GM12872 (cell line): ENCODE results near the gene RSPO3.

ENCODE experiments used
- TF ChIP-seq, protein P1 (sequence below): IDR thresholded peaks from 3 replicates; pipeline ENCODE4 v1.5.1; 2011; ENCODE audit warnings: low read depth, mild to moderate bottlenecking, low read length, moderate library complexity; ENCODE audit not compliant: insufficient read depth

Gene RSPO3

DNA sequence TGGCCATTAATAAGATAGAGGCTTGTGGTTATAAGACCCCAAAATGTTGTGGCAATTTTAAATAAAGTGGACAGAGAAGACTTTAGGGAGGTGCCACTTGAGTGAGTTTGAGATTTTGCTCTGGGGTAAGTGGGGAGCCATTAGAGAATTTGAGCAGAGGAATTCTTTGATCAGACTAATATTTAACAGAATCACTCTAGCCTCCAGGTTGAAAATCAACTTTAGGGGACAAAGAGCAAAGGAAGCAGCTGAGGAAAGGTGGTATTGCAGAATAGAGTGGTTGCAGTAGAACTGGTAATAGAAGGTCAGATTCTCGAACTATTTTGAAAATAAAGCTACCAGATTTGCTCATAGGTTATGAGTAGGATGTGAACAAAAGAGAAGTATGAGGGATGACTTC is 97.5 kb downstream of the RSPO3 start:
- TF ChIP-seq, protein P1, sequence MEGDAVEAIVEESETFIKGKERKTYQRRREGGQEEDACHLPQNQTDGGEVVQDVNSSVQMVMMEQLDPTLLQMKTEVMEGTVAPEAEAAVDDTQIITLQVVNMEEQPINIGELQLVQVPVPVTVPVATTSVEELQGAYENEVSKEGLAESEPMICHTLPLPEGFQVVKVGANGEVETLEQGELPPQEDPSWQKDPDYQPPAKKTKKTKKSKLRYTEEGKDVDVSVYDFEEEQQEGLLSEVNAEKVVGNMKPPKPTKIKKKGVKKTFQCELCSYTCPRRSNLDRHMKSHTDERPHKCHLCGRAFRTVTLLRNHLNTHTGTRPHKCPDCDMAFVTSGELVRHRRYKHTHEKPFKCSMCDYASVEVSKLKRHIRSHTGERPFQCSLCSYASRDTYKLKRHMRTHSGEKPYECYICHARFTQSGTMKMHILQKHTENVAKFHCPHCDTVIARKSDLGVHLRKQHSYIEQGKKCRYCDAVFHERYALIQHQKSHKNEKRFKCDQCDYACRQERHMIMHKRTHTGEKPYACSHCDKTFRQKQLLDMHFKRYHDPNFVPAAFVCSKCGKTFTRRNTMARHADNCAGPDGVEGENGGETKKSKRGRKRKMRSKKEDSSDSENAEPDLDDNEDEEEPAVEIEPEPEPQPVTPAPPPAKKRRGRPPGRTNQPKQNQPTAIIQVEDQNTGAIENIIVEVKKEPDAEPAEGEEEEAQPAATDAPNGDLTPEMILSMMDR, result no peak

DNA sequence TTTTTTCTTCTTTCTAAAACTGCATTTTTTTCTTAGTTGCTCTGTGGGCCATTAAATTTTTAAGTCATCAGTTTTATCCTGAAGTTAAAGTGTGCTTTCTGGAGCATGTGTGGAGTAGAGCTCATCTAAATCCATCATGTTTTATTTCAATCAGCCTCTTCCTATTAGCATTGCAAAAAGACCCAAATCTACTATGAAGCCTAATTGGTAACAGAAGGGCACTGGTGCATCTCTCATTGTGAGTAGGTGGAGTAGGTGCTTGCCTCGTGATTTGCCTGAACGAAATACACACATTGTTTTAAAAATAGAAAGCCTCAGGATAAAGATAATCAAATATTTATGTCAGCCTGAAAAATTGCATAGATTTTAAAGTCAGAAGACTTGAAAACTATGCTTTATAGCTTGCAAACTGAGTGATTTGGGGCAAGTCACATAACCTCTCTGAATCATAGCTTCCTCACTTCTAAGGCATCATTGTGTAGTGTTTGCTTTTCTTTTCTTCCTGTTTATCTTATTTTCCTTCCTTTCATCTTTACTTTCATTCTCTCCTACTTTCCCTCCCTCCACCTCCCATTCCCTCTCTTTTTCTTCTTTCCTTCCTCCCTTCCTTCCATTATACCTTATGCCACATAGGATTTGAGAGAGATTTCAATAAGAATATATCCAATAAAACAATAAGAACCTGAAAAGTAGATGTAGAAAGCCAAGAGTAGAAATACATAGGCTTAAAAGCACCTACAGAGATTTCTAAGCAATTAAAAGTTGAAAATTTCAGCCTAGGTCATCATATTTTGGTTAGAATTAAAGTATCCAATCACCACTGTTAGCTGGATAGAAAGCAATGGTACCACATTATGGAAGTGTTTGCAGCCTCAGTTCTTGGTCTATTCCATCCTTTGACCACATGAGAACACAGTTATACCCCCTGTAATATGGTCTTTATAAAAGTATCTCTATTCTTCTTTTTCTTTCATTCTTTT is 98.6 kb downstream of the RSPO3 start:
- TF ChIP-seq, protein P1, result no peak

DNA sequence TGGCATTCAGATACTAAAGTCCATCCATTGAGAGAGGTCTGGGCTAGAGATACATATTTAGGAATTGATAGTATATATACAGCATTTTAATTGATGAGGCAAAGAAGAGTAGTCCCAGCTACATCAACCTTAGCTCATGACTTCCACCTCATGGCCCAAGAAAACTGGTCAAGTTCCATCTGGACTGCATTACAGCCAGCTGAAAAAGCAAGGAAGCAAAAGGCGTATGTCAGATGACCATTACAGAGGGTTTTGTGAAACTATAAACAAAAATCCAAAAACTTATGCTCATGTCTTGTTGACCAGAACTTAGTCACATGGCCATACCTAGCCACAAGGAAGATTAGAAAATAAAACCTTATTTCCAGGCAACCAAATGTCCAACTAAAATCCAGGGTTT is 101.4 kb downstream of the RSPO3 start:
- TF ChIP-seq, protein P1, result no peak

DNA sequence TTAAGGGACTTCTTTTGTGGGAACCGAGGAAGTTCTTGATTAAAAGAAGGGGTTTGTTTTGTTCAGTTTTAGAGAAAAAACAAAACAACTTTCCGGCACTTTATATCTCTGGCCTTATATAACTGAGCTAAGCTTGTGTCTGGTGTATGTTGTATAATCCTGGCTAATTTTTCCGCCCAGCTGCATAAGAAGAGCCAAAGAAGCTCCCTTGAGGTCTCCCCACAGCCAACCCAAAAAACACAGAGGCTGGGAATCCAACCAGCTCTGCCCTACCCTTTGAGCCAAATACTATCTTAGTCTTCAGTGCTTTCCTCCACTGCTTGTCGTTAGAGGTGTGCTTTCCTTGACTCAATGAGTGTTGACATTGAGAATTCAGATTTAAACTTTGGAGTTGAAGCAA is 102.7 kb downstream of the RSPO3 start:
- TF ChIP-seq, protein P1, result no peak

DNA sequence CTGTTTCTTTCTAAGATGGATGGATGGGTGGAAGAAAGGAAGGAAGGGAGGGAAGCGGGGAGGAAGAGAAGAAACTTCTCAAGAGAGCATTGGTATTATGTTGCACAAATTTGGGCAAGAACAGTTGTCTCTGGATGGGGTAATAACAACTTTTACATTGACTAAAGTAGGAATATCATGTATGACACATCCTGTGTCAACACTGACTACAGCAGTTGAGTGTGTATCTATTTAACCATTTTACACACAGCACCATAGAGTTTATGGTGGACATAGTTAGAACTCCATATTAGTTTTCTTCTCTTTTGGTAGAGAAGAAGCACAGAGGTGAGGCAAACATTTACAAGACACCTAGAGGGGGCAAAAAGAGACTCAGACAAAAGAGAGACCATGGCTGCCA is 103.9 kb downstream of the RSPO3 start:
- TF ChIP-seq, protein P1, result no peak

DNA sequence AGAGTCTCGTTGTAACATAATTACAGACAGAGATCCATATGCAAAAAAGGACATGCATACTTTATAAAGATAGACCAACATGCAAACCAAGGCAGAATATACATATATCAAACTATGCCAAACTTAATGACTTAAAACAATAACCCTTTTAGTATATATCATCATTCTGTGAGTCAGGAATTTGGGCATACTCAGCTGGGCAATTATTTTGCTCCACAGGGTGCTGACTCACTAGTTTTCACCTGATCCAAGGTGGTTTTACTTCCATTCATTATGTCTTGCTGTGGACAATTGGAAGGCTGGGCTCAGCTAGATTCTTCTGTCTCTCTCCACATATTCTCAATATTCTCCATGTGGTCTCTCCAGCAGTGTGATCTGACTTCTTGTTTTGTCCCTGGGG is 107.0 kb downstream of the RSPO3 start:
- TF ChIP-seq, protein P1, result no peak

DNA sequence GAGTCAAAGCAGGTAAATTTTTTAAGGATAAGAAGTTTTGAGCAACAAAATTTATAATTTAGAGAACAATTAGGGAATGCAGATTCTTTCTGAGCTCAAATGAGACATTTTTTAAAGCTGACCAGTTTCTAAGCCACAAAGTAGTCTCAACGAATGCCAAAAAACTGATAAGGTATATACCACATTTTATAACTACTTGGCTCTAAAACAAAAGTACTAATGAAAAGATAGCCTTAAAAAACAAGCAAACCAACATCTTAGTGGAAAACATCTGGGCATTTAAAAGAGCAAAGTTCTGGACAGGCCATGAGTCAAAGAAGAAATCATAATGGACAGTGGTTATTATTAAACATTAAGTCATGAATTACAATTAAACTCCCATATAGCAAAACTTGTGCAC is 125.0 kb downstream of the RSPO3 start:
- TF ChIP-seq, protein P1, result no peak
